Measurements from ENCODE around the gene FAM114A1.

DNA sequence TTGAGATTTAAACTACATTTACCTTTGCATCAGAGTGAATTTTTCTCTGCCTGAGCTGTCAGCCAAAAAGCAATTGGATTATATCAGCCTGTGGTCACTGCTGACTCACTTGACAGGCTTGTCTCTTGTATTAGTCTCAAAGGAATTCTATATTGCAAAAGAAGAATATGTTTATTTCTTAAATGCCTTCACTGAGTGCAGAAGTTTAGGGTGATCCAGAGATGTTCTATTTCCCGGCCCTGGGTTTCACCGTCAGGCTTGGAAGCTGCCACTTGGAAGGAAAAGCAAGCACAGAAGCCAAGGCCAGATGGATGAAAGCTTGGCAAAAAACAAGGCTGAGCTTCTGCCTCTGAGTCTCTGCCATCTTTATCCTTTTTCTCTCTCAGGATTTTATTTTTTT lies 80.9 kb downstream of the FAM114A1 start:
- no peak for TF ChIP-seq GATA2 (IDR thresholded peaks at IDR 0.05; ENCODE audit: low read depth, low read length)
- TF ChIP-seq GATA3 (IDR thresholded peaks at IDR 0.05; ENCODE audit: low read depth, low read length): no peak
